Measurements from ENCODE around the gene HIGD1C.

- no peak for TF ChIP-seq ZNF384 (IDR thresholded peaks at IDR 0.05)
- no peak for TF ChIP-seq TARDBP (IDR thresholded peaks at IDR 0.05)
Measured at GRCh38 chr12:51000245-51000644, 47.9 kb downstream of the HIGD1C start.
